Keratinocyte (primary cell): Measurements from ENCODE around the gene SYNPR. TPM values are rescaled to one million over a fixed set of nuclear protein-coding genes. Genes with fewer than 3 reads are reported as not detected.

ENCODE experiments used
- DNase-seq: peaks from one replicate; pipeline ENCODE4 v3.0.0-alpha.2; 2011; ENCODE audit warnings: low read depth, missing footprints, low spot score
- FAIRE-seq: peaks from 2 replicates; lab custom pipeline; 2011; peaks lifted over from hg19 to GRCh38; lab: Jason Lieb, UNC
- H2AFZ ChIP-seq: 2 replicates; pipeline ENCODE4 v1.6.0; 2012; ENCODE audit warnings: low read length, control low read depth, inconsistent platforms; ENCODE audit not compliant: control insufficient read depth
- H3K27ac ChIP-seq: 2 replicates; pipeline ENCODE4 v1.5.1; 2011; ENCODE audit warnings: low read length; ENCODE audit not compliant: control insufficient read depth, insufficient read depth
- H3K27me3 ChIP-seq: 3 replicates; pipeline ENCODE4 v1.6.0; 2011; ENCODE audit warnings: low read length; ENCODE audit not compliant: control insufficient read depth, insufficient read depth; ENCODE audit errors: extremely low read depth
- H3K36me3 ChIP-seq, 2 experiments: 2 replicates in 1 of 2; 3 replicates in 1 of 2; pipeline ENCODE4 v1.5.1; 2011; ENCODE audit warnings: low read length in 2 of 2, mild to moderate bottlenecking in 1 of 2; ENCODE audit not compliant: control insufficient read depth in 2 of 2, insufficient read depth in 2 of 2; ENCODE audit errors: extremely low read depth in 1 of 2
- H3K4me1 ChIP-seq: 3 replicates; pipeline ENCODE4 v1.5.1; 2011; ENCODE audit warnings: low read length; ENCODE audit not compliant: control insufficient read depth, insufficient read depth; ENCODE audit errors: extremely low read depth
- H3K4me2 ChIP-seq: 3 replicates; pipeline ENCODE4 v1.6.0; 2011; ENCODE audit warnings: low read depth, low read length; ENCODE audit not compliant: control insufficient read depth, insufficient read depth; ENCODE audit errors: extremely low read depth
- H3K4me3 ChIP-seq, 3 experiments: fragments of 200-600 bp in 1 of 3; sonication (generic) in 1 of 3; 2 replicates in 2 of 3; 3 replicates in 1 of 3; pipeline ENCODE4 v1.5.1; 2011 to 2016; ENCODE audit warnings: low read length in 3 of 3, mild to moderate bottlenecking in 3 of 3, control low read depth in 2 of 3, inconsistent platforms in 1 of 3, low read depth in 1 of 3, mixed read lengths in 1 of 3, mixed run types in 1 of 3, moderate library complexity in 1 of 3; ENCODE audit not compliant: control insufficient read depth in 2 of 3, insufficient read depth in 2 of 3; ENCODE audit errors: extremely low read depth in 1 of 3
- H3K79me2 ChIP-seq: 2 replicates; pipeline ENCODE4 v1.6.0; 2012; ENCODE audit warnings: low read length; ENCODE audit not compliant: control insufficient read depth, insufficient read depth
- H3K9ac ChIP-seq: 3 replicates; pipeline ENCODE4 v1.6.0; 2011; ENCODE audit warnings: low read length; ENCODE audit not compliant: control insufficient read depth, insufficient read depth; ENCODE audit errors: extremely low read depth
- H3K9me1 ChIP-seq: 3 replicates; pipeline ENCODE4 v1.6.0; 2011; ENCODE audit warnings: low read length; ENCODE audit not compliant: control insufficient read depth, insufficient read depth; ENCODE audit errors: extremely low read depth
- H3K9me3 ChIP-seq: 2 replicates; pipeline ENCODE4 v1.5.1; 2012; ENCODE audit warnings: low read depth, low read length; ENCODE audit not compliant: control insufficient read depth
- H4K20me1 ChIP-seq: 3 replicates; pipeline ENCODE4 v1.6.0; 2011; ENCODE audit warnings: low read length; ENCODE audit not compliant: control insufficient read depth, insufficient read depth; ENCODE audit errors: extremely low read depth
- CTCF ChIP-seq, 3 experiments: IDR thresholded peaks in 1 of 3; conservative IDR thresholded peaks in 1 of 3; optimal IDR thresholded peaks in 1 of 3; 2 replicates in 2 of 3; 3 replicates in 1 of 3; pipeline versions ENCODE3 to v1.5.1; 2011; ENCODE audit warnings: low read length in 3 of 3, mild to moderate bottlenecking in 3 of 3, moderate library complexity in 2 of 3, control low read depth in 1 of 3, inconsistent platforms in 1 of 3; ENCODE audit not compliant: insufficient read depth in 2 of 3; ENCODE audit errors: extremely low read depth in 1 of 3
- EZH2 ChIP-seq: IDR thresholded peaks from one replicate; pipeline ENCODE4 v1.6.1; 2012; ENCODE audit warnings: inconsistent platforms, mild to moderate bottlenecking, low read length, moderate library complexity
- dilution Hi-C: fragments of 300-500 bp; cut with MboI; formaldehyde crosslinking; loops from one replicate; pipeline ENCODE4 v1.7.0; 2020; ENCODE audit warnings: low sequenced_read_pairs; ENCODE audit not compliant: extremely low pct_ligation_motif_present
- polyA plus RNA-seq, 5 experiments: library from polyadenylated mRNA; depleted of rRNA in 3 of 5; stranded (reverse) in 3 of 5; stranded (forward) in 1 of 5; unstranded in 1 of 5; fragments of >200 nt; gene quantifications; 1 replicate in 1 of 5; 2 replicates in 3 of 5; 3 replicates in 1 of 5; pipeline versions ENCODE4 v1.2.1 to v1.2.3, GENCODE V29; 2011 to 2012; ENCODE audit warnings: missing spikeins in 2 of 5, low read depth in 1 of 5, low replicate concordance in 1 of 5

Gene SYNPR
- polyA plus RNA-seq, 1 donor (not counting 4 experiments of a cell fraction or from before 2014, with no cell fraction given), result not detected

GRCh38 chr3:63370094-63370493 is 92.0 kb downstream of the SYNPR start:
- Histone ChIP-seq H3K79me2 (no peaks in the 10 kb centered on the region), H3K4me2 (no peak overlapping the region)
- dilution Hi-C loops, result no loop called here

GRCh38 chr3:63383040-63383439 is 104.9 kb downstream of the SYNPR start:
- no peak for TF ChIP-seq CTCF (optimal IDR thresholded peaks at IDR 0.05 in 1 of 3, IDR thresholded peaks at IDR 0.05 in 1 of 3, conservative IDR thresholded peaks at IDR 0.05 in 1 of 3; ENCODE audit: extremely low read depth in 1 of 3, insufficient read depth in 2 of 3, low read length in 3 of 3)
- no peak for TF ChIP-seq EZH2
- H3K4me1 ChIP-seq, result no peaks in the 10 kb centered on the region
- no peak overlapping the region for H3K9ac ChIP-seq
- H3K4me2 ChIP-seq, result no peak overlapping the region
- no peak overlapping the region for H3K4me3 ChIP-seq
- no peak overlapping the region for H2AFZ ChIP-seq
- no peaks in the 10 kb centered on the region for H4K20me1 ChIP-seq
- H3K9me1 ChIP-seq, result no peaks in the 10 kb centered on the region
- H3K36me3 ChIP-seq, result no peaks in the 10 kb centered on the region
- no peak overlapping the region for H3K27ac ChIP-seq
- H3K27me3 ChIP-seq, result no peaks in the 10 kb centered on the region
- dilution Hi-C loops, result no loop called here
- H3K9me3 ChIP-seq, result no peaks in the 10 kb centered on the region
- DNase-seq (no peak), FAIRE-seq (no peak)
- no peaks in the 10 kb centered on the region for H3K79me2 ChIP-seq

More at GRCh38 chr3:63370094-63370493, 92.0 kb downstream of the SYNPR start:
- Histone ChIP-seq H3K27ac (no peak overlapping the region), H3K4me1 (no peaks in the 10 kb centered on the region), H3K9ac (no peak overlapping the region), H3K9me1 (no peaks in the 10 kb centered on the region), H2AFZ (no peak overlapping the region), H3K4me3 (no peak overlapping the region), H3K36me3 (no peaks in the 10 kb centered on the region), H3K9me3 (no peaks in the 10 kb centered on the region), H3K27me3 (no peaks in the 10 kb centered on the region), H4K20me1 (no peaks in the 10 kb centered on the region)
- DNase-seq (no peak), FAIRE-seq (no peak)
- no peak for TF ChIP-seq CTCF (optimal IDR thresholded peaks at IDR 0.05 in 1 of 3, IDR thresholded peaks at IDR 0.05 in 1 of 3, conservative IDR thresholded peaks at IDR 0.05 in 1 of 3; ENCODE audit: extremely low read depth in 1 of 3, insufficient read depth in 2 of 3, low read length in 3 of 3)
- TF ChIP-seq EZH2, result no peak
